Endothelial cell (in vitro differentiated cells): ENCODE results near the gene OSBPL6. TPM values are rescaled to one million over a fixed set of nuclear protein-coding genes. Genes with fewer than 3 reads are reported as not detected.

Source experiments
- DNase-seq: peaks from one replicate; pipeline ENCODE4 v3.0.0; 2021; ENCODE audit warnings: low spot score
- H3K27ac Mint-ChIP-seq: one replicate; pipeline ENCODE4 v1.8.0; 2021; ENCODE audit warnings: mixed read lengths, inconsistent platforms; ENCODE audit not compliant: unreplicated experiment
- H3K27me3 Mint-ChIP-seq: one replicate; pipeline ENCODE4 v1.8.0; 2021; ENCODE audit warnings: mild to moderate bottlenecking, moderate library complexity, mixed read lengths, inconsistent platforms; ENCODE audit not compliant: unreplicated experiment
- H3K36me3 Mint-ChIP-seq: one replicate; pipeline ENCODE4 v1.8.0; 2021; ENCODE audit warnings: mild to moderate bottlenecking, low read depth, mixed read lengths, inconsistent platforms; ENCODE audit not compliant: unreplicated experiment
- H3K4me1 Mint-ChIP-seq: one replicate; pipeline ENCODE4 v1.8.0; 2021; ENCODE audit warnings: mild to moderate bottlenecking, mixed read lengths, inconsistent platforms; ENCODE audit not compliant: unreplicated experiment
- H3K4me3 Mint-ChIP-seq: one replicate; pipeline ENCODE4 v1.8.0; 2021; ENCODE audit warnings: mild to moderate bottlenecking, mixed read lengths, inconsistent platforms; ENCODE audit not compliant: unreplicated experiment
- H3K9me3 Mint-ChIP-seq: one replicate; pipeline ENCODE4 v1.8.0; 2021; ENCODE audit warnings: mixed read lengths, inconsistent platforms; ENCODE audit not compliant: unreplicated experiment
- total RNA-seq: library from RNA; stranded (reverse); fragmentation: NEBNext Ultra II Directional; extraction: Animal tissue kit (Norgen Biotek cat#: 25700); gene quantifications from one replicate; pipeline ENCODE4 v1.2.1, GENCODE V29; 2021; ENCODE audit not compliant: unreplicated experiment
- TF ChIP-seq, protein P1 (sequence below): fragments of 200-600 bp; sonication (generic); IDR thresholded peaks from one replicate; pipeline ENCODE4 v1.5.0; 2021; ENCODE audit warnings: antibody characterized with exemption; ENCODE audit not compliant: unreplicated experiment

OSBPL6 gene
- total RNA-seq, 1 donor from 2014 or later, result 3.0 TPM

DNA sequence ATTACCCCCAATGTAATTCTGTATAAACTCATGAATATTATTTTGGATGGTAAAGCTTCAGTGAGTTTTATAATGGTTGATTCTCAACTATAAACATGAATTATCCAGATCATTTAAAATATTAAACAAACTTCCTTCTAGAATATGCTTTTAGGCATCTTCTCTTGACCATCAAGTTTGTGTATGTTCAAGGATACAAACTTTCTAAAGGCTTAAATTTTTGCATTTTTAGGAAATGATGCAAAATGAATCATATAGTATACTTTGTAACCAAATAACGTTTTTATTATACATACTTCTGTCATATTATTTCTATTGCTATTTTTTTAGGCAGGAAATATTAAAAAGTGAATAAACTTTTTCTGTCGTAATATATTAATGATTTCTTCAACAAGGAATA is 62.8 kb downstream of the OSBPL6 start:
- H3K4me3 Mint-ChIP-seq, result no peak overlapping the region
- peaks cover 4% of the 10 kb centered on the region for H3K4me1 Mint-ChIP-seq
- DNase-seq, result no peak
- TF ChIP-seq, protein P1, sequence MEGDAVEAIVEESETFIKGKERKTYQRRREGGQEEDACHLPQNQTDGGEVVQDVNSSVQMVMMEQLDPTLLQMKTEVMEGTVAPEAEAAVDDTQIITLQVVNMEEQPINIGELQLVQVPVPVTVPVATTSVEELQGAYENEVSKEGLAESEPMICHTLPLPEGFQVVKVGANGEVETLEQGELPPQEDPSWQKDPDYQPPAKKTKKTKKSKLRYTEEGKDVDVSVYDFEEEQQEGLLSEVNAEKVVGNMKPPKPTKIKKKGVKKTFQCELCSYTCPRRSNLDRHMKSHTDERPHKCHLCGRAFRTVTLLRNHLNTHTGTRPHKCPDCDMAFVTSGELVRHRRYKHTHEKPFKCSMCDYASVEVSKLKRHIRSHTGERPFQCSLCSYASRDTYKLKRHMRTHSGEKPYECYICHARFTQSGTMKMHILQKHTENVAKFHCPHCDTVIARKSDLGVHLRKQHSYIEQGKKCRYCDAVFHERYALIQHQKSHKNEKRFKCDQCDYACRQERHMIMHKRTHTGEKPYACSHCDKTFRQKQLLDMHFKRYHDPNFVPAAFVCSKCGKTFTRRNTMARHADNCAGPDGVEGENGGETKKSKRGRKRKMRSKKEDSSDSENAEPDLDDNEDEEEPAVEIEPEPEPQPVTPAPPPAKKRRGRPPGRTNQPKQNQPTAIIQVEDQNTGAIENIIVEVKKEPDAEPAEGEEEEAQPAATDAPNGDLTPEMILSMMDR, result no peak
- no peaks in the 10 kb centered on the region for H3K27me3 Mint-ChIP-seq
- H3K9me3 Mint-ChIP-seq, result no peaks in the 10 kb centered on the region
- H3K36me3 Mint-ChIP-seq, result no peaks in the 10 kb centered on the region
- H3K27ac Mint-ChIP-seq, result no peak overlapping the region

DNA sequence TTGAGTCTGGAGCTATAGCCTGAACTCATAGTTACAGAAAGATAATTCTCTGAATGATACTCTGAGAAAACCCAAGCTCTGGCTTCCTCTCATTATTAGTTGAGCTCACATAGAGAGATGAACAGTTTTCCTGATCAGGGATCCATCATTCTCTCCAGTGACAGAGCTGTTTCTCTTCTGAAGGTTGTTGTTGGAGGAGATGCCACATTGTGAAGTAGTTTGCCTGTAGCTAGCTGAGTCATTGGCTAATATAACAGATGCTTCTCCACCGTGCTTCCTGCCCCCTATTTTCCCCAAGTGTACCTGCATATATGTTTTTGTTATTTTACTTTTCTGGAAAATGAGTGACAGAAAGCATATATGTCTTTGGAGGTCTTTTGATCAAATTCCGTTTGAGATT is 64.6 kb downstream of the OSBPL6 start:
- Mint-ChIP-seq H3K27me3 (no peaks in the 10 kb centered on the region), H3K36me3 (no peaks in the 10 kb centered on the region), H3K4me1 (peaks cover 4% of the 10 kb centered on the region)

DNA sequence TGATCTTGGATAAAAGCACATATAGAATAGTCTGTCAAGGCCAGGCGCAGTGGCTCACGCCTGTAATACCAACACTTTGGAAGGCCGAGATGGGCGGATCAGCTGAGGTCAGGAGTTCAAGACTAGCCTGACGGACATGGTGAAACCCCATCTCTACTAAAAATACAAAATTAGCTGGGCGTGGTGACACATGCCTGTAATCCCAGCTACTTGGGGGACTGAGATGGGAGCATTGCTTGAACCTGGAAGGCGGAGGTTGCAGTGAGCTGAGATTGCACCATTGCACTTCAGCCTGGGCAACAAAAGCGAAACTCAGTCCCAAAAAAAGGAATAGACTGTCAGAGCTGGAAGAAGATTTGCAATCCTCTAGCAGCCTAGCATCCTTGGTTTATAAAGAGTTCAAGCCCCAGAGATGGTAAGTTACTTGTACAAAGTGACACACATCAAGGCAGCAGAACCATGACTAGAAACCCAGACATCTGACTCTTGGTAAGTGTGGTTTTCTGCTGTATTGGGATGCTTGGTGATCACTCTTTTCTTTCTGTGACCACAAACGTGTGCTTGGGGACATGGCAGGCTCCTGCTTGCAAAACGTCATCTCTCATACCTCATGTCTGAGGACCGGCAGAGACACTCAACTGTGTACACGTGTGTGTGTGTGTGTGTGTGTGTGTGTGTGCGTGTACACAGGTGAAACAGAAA is 69.0 kb downstream of the OSBPL6 start:
- TF ChIP-seq, protein P1, result no peak
- H3K27me3 Mint-ChIP-seq, result no peaks in the 10 kb centered on the region
- no peak for DNase-seq

More for the DNA sequence above, 64.6 kb downstream of the OSBPL6 start:
- TF ChIP-seq, protein P1, result no peak
- H3K9me3 Mint-ChIP-seq, result no peaks in the 10 kb centered on the region
- H3K4me3 Mint-ChIP-seq, result no peak overlapping the region
- DNase-seq, result no peak
- no peak overlapping the region for H3K27ac Mint-ChIP-seq

DNA sequence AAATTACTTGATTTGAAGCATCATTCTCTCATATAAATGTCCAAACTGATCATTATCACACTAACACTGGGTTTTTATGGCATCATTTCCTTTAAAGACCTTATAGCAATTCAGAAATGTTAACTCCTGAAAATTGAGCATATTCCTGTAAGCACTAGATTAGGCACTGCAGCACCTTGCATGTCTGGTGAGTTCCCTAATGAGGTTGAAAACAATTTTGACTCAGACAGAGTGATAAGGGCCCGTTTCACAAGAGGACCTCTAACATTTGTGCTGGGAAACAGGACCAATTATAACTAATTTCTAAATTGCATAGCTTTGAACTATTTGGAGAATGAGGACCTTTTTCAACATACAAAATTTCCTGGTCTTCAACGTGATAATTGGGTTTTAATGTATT is 69.9 kb downstream of the OSBPL6 start:
- Mint-ChIP-seq H3K4me1 (peaks cover 8% of the 10 kb centered on the region), H3K9me3 (no peaks in the 10 kb centered on the region), H3K27me3 (no peaks in the 10 kb centered on the region), H3K36me3 (no peaks in the 10 kb centered on the region), H3K4me3 (no peak overlapping the region), H3K27ac (no peak overlapping the region)
- no peak for DNase-seq
- TF ChIP-seq, protein P1, result no peak

More for the DNA sequence above, 69.0 kb downstream of the OSBPL6 start:
- Mint-ChIP-seq H3K9me3 (no peaks in the 10 kb centered on the region), H3K36me3 (no peaks in the 10 kb centered on the region), H3K27ac (no peak overlapping the region), H3K4me1 (peaks cover 8% of the 10 kb centered on the region), H3K4me3 (no peak overlapping the region)

DNA sequence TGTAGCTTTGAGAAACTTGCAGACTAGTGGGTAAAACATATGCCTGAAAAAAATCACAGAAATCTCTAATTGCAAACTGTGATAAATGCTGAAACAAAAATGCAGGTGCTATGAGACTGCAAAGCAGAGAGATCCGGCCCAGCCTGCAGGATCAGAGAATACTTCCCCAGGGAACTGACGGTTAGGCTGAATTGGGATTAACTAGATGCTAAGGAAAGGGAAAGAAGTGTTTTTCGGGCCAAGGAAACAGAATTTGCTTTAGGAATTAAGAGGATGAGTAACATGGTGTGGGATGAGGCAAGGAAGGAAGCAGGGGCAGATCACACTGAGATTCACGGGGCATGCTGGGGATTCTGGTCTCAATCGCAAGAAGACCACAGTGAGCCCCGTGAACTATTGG is 71.5 kb downstream of the OSBPL6 start:
- Mint-ChIP-seq H3K27me3 (no peaks in the 10 kb centered on the region), H3K36me3 (no peaks in the 10 kb centered on the region), H3K27ac (no peak overlapping the region), H3K9me3 (no peaks in the 10 kb centered on the region), H3K4me1 (peaks cover 8% of the 10 kb centered on the region), H3K4me3 (no peak overlapping the region)
- no peak for DNase-seq
- TF ChIP-seq, protein P1, result no peak
